NCI-H345 treated with DMSO at 0.1 percent for 48 hours (cell line): Measurements from ENCODE around the gene AURKB.

Experiments used
- DNase-seq: peaks from one replicate; lab custom pipeline; 2025; ENCODE audit not compliant: unreplicated experiment; lab: John Stamatoyannopoulos, UW

Gene AURKB

GRCh38 chr17:8162997-8163977, 47.1 kb downstream of the AURKB start:
- DNase-seq: peak; percentile 10

- DNase-seq: peak; percentile 46
Measured at GRCh38 chr17:8162233-8162996, 48.0 kb downstream of the AURKB start, which contains the start of gene VAMP2. VAMP2 (minus strand) TSS chr17:8162948; CDS start chr17:8162879, 69 bp downstream.

DNA sequence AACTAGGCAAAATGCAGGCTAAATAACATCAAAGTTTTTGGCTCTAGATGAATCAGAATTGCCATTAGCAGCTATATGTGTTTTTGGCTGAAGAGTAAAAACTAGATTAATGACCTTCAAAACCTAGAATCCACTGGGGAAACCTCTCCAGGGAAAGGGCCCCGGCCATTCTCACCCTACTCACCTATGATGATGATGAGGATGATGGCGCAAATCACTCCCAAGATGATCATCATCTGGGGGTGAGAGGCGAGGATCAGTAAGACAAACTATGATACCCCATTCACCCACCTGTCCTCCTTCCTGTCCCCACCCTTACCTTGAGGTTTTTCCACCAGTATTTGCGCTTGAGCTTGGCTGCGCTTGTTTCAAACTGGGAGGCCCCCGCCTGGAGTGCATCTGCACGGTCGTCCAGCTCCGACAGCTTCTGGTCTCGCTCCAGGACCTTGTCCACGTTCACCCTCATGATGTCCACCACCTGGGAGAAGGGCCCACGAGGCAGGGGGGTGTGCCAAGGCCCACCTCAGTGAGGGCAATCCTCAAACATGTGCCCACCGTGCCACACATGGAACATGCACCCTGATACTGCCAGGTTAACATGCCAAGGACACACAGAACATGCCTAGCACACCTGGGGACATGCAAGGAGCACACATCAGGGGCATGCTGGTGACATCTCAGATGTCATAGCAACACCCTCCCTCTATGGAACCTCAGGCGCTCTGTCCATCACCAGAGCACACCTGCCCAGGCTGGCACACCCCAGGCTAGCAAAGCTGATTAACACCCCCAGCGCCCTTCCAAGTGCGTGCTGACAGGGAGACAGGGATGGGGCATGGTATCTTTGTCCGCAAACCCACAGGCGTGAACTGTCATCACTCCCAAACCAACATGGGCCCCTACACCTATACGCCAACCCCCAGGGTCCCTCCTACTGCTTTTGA, 48.8 kb downstream of the AURKB start:
- DNase-seq: no peak

GRCh38 chr17:8160741-8161221, 49.6 kb downstream of the AURKB start:
- no peak for DNase-seq

DNA sequence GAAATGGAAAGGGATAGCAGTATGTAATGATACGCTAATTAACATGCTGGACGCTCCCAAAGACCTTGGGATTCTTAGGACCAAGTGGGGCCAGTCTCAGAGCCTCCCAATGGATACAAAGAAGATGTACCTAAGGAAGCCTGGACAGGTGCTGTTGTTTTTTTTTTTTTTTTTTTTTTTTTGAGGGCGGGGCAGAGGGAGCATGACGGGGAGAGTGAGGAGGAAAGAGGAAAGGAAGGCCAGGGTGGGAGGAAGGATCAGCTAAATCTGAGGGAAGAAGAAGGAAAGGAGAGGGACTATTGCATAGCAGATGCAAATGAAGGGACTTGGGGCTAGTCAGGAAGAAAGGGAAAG, 50.2 kb downstream of the AURKB start:
- no peak for DNase-seq

GRCh38 chr17:8159459-8160223, 50.7 kb downstream of the AURKB start:
- DNase-seq: no peak

DNA sequence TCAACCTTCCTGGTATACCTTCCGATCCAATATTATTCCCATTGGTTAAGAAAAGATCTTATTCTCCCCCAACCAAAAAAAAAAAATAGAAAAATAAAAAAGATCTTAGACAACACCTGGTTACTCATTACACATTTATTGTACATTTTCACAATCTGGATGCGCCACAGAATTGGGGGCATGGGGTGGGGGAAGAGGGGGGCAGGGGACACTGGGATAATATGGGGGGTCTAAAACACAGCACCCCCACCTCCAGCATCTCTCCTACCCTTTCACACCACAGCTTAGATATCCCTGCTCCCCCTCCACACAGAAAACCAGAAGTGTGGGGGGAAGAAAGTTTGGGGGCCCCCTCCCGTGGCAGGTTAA, 51.4 kb downstream of the AURKB start:
- DNase-seq: no peak

GRCh38 chr17:8158267-8159031, 51.9 kb downstream of the AURKB start:
- DNase-seq: no peak

GRCh38 chr17:8156246-8156992, 54.0 kb downstream of the AURKB start:
- peak; percentile 96 for DNase-seq

DNA sequence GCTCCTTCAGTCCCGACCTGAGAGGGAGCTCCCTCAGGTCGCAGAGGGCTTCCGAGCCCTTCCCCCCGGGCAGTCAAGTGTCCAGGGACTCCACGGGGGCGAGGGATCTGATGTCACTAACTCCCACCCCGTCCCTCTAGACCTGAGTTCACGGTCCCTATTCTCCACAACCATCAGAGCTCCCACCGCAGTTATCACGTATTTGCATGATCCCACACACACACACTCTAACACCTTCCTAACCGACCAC, 54.5 kb downstream of the AURKB start:
- no peak for DNase-seq

DNA sequence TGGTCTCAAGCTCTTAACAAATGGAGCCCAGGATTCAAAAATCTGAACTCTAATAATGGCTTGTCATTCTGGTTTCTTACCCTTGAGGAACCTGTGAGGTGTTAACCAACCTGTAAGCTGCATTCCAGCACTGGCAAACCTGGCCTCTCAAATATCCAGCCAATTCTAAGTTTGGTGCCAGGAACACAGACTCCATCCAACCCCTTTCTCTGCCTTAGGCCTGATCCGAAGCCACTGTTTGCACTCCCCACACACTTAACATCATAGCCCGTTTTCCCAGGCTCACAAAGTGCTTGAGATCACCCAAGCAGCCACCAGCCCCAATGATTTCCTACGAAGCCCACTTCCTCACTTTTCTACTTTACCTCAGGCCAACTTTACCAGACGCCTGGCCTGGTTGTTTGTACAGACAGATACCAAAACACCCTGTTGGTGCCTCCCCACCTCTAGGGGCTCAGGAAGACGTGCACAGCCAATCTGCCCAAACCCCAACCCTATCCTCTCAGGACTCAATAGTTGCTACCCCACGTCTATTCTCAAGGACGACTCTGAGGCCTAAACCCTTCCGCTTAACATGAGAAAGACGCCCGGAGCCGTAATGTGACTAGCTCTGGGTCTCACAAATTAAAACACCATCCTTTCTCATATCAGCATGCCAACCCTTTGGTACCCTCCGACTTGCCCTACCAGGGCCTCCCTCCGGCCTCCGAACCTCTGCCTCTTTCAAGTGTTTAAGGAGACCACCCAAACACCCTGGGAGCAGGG, 55.0 kb downstream of the AURKB start:
- no peak for DNase-seq
